A549 (cell line): Measurements from ENCODE around the gene OTOP2. TPM values are rescaled to one million over a fixed set of nuclear protein-coding genes. Genes with fewer than 3 reads are reported as not detected.
A peak's percentile ranks its signal among the peaks of the same experiment; 100 is the strongest.

ENCODE experiments used
- ATAC-seq, 2 experiments: fragments of 200-7000 bp in 1 of 2; fragments of >200 bp in 1 of 2; cut with Nextera tagmentation in 1 of 2; cut with Tn5 transposase in 1 of 2; 3 replicates each; pipeline versions ENCODE4 v1.8.0 to v1.9.1; 2018 to 2020; ENCODE audit warnings: mild to moderate bottlenecking in 1 of 2, moderate library complexity in 1 of 2
- CTCF ChIA-PET: fragments of 300-600 bp; sonication (Branson Sonifier 250); formaldehyde crosslinking; extraction: SDS; loops from one replicate; lab custom pipeline; 2021; ENCODE audit warnings: antibody characterized with exemption, inconsistent platforms; lab: Yijun Ruan, JAX
- POLR2A ChIA-PET: fragments of 350-600 bp; formaldehyde crosslinking; extraction: SDS; loops from one replicate; lab custom pipeline; 2021; ENCODE audit warnings: antibody characterized with exemption, inconsistent platforms; lab: Yijun Ruan, JAX
- DNase-seq, 2 experiments: peaks; one replicate each; pipeline versions ENCODE4 v3.0.0 to v3.0.0-alpha.2; 2011 to 2016; ENCODE audit warnings: low read depth in 1 of 2, low spot score in 1 of 2
- FAIRE-seq: peaks from 2 replicates; lab custom pipeline; 2011; peaks lifted over from hg19 to GRCh38; lab: Jason Lieb, UNC
- H3K27ac ChIP-seq, 2 experiments: fragments of >200 bp; sonication (Bioruptor Twin); formaldehyde crosslinking; 3 replicates each; pipeline ENCODE4 v1.5.1; 2016 to 2017
- H3K4me1 ChIP-seq: fragments of >200 bp; sonication (Bioruptor Twin); formaldehyde crosslinking; 3 replicates; pipeline ENCODE4 v1.6.1; 2016
- H3K4me2 ChIP-seq: fragments of >200 bp; sonication (Bioruptor Twin); formaldehyde crosslinking; 3 replicates; pipeline ENCODE4 v1.6.1; 2016
- H3K4me3 ChIP-seq: fragments of >200 bp; sonication (Bioruptor Twin); formaldehyde crosslinking; 3 replicates; pipeline ENCODE4 v1.5.1; 2016
- H3K9me3 ChIP-seq: fragments of >200 bp; sonication (Bioruptor Twin); formaldehyde crosslinking; 3 replicates; pipeline ENCODE4 v1.6.1; 2016
- BHLHE40 ChIP-seq: IDR thresholded peaks from 2 replicates; pipeline ENCODE4 v1.6.1; 2012; ENCODE audit warnings: low read depth, low read length, inconsistent platforms
- CBX2 ChIP-seq: fragments of 200-600 bp; sonication (generic); IDR thresholded peaks from 2 replicates; pipeline ENCODE4 v1.6.1; 2016; ENCODE audit warnings: low read depth, mild to moderate bottlenecking, borderline replicate concordance
- CEBPB ChIP-seq, 2 experiments: fragments of >200 bp in 1 of 2; sonication (Bioruptor Twin) in 1 of 2; formaldehyde crosslinking in 1 of 2; IDR thresholded peaks; 2 replicates each; pipeline ENCODE4 v1.6.1; 2012 to 2016
- CHD4 ChIP-seq: fragments of 200-600 bp; sonication (generic); IDR thresholded peaks from 2 replicates; pipeline ENCODE4 v1.6.1; 2016; ENCODE audit warnings: antibody characterized with exemption, mild to moderate bottlenecking, borderline replicate concordance
- EHF ChIP-seq: fragments of 250-450 bp; sonication (Bioruptor Pico); IDR thresholded peaks from 2 replicates; pipeline ENCODE4 v1.5.0; 2020; ENCODE audit warnings: mild to moderate bottlenecking
- EP300 ChIP-seq, 2 experiments: fragments of >200 bp; sonication (Bioruptor Twin); formaldehyde crosslinking; IDR thresholded peaks; 2 replicates in 1 of 2; 3 replicates in 1 of 2; pipeline ENCODE4 v1.6.1; 2016 to 2017
- ESRRA ChIP-seq: fragments of 150-350 bp; IDR thresholded peaks from 2 replicates; pipeline ENCODE4 v1.6.1; 2014; ENCODE audit warnings: mild to moderate bottlenecking, low read length, borderline replicate concordance
- FOSB ChIP-seq: fragments of 250-450 bp; sonication (Bioruptor Pico); IDR thresholded peaks from 2 replicates; pipeline ENCODE4 v1.5.0; 2020; ENCODE audit warnings: mild to moderate bottlenecking, moderate library complexity
- FOSL2 ChIP-seq, 2 experiments: fragments of 450-650 bp in 1 of 2; fragments of >200 bp in 1 of 2; sonication (Bioruptor Twin) in 1 of 2; formaldehyde crosslinking; IDR thresholded peaks; 2 replicates each; pipeline versions ENCODE4 v1.5.0 to v1.6.1; 2016 to 2020; ENCODE audit warnings: mild to moderate bottlenecking in 1 of 2, moderate library complexity in 1 of 2
- FOXS1 ChIP-seq: fragments of 250-450 bp; sonication (Bioruptor Pico); IDR thresholded peaks from 2 replicates; pipeline ENCODE4 v1.5.0; 2020; ENCODE audit warnings: mild to moderate bottlenecking, moderate library complexity
- GATA3 ChIP-seq: IDR thresholded peaks from 2 replicates; pipeline ENCODE4 v1.6.1; 2012; ENCODE audit warnings: borderline replicate concordance
- HDAC2 ChIP-seq: fragments of 200-600 bp; sonication (generic); IDR thresholded peaks from 2 replicates; pipeline ENCODE4 v1.6.1; 2016
- HOXB13 ChIP-seq: fragments of 250-450 bp; sonication (Bioruptor Pico); IDR thresholded peaks from 2 replicates; pipeline ENCODE4 v1.5.0; 2020; ENCODE audit warnings: low read depth, mild to moderate bottlenecking, moderate library complexity
- HOXB5 ChIP-seq: fragments of 250-450 bp; sonication (Bioruptor Pico); IDR thresholded peaks from 2 replicates; pipeline ENCODE4 v1.5.0; 2020; ENCODE audit warnings: mild to moderate bottlenecking, moderate library complexity
- JUN ChIP-seq, 2 experiments: fragments of >200 bp; sonication (Bioruptor Twin); formaldehyde crosslinking; IDR thresholded peaks; 2 replicates in 1 of 2; 3 replicates in 1 of 2; pipeline ENCODE4 v1.6.1; 2016 to 2017
- JUNB ChIP-seq: fragments of >200 bp; sonication (Bioruptor Twin); formaldehyde crosslinking; IDR thresholded peaks from 2 replicates; pipeline ENCODE4 v1.6.1; 2016
- KDM1A ChIP-seq: fragments of 200-600 bp; sonication (generic); IDR thresholded peaks from 2 replicates; pipeline ENCODE4 v1.6.1; 2016; ENCODE audit warnings: low read depth, mild to moderate bottlenecking
- KDM5A ChIP-seq: fragments of 200-600 bp; sonication (generic); IDR thresholded peaks from 2 replicates; pipeline ENCODE4 v1.6.1; 2016; ENCODE audit warnings: antibody characterized with exemption, mild to moderate bottlenecking
- MAFK ChIP-seq: fragments of 450-650 bp; IDR thresholded peaks from 2 replicates; pipeline ENCODE4 v1.6.1; 2014; ENCODE audit not compliant: partially characterized antibody
- MAZ ChIP-seq: fragments of 150-350 bp; IDR thresholded peaks from 2 replicates; pipeline ENCODE4 v1.6.1; 2014; ENCODE audit warnings: antibody characterized with exemption, low read depth, low read length, borderline replicate concordance
- NFE2L2 ChIP-seq: fragments of 150-350 bp; conservative IDR thresholded peaks from 2 replicates; pipeline ENCODE4 v1.6.1; 2014; ENCODE audit warnings: low read length
- NR3C1 ChIP-seq: fragments of >200 bp; sonication (Bioruptor Twin); formaldehyde crosslinking; IDR thresholded peaks from 3 replicates; pipeline ENCODE4 v1.6.1; 2017
- POLR2A ChIP-seq: IDR thresholded peaks from 2 replicates; pipeline ENCODE4 v1.6.1; 2012; ENCODE audit warnings: mild to moderate bottlenecking, low read length
- RAD21 ChIP-seq, 2 experiments: fragments of >200 bp in 1 of 2; sonication (Bioruptor Twin) in 1 of 2; formaldehyde crosslinking in 1 of 2; IDR thresholded peaks in 1 of 2; conservative IDR thresholded peaks in 1 of 2; 2 replicates in 1 of 2; 3 replicates in 1 of 2; pipeline ENCODE4 v1.6.1; 2012 to 2018; ENCODE audit warnings: inconsistent platforms in 1 of 2
- RARB ChIP-seq: fragments of 250-450 bp; sonication (Bioruptor Pico); IDR thresholded peaks from 2 replicates; pipeline ENCODE4 v1.8.0; 2021; ENCODE audit warnings: mild to moderate bottlenecking, moderate library complexity
- RNF2 ChIP-seq: fragments of 200-600 bp; sonication (generic); IDR thresholded peaks from 2 replicates; pipeline ENCODE4 v1.6.1; 2016; ENCODE audit warnings: low read depth, mild to moderate bottlenecking, antibody characterized with exemption, moderate library complexity, borderline replicate concordance
- SREBF2 ChIP-seq: fragments of 450-650 bp; IDR thresholded peaks from 2 replicates; pipeline ENCODE4 v1.6.1; 2014; ENCODE audit warnings: mild to moderate bottlenecking, moderate library complexity
- TP53 ChIP-seq: fragments of 250-450 bp; sonication (Bioruptor Pico); IDR thresholded peaks from 2 replicates; pipeline ENCODE4 v1.5.0; 2021; ENCODE audit warnings: mild to moderate bottlenecking, moderate library complexity
- ZFP36 ChIP-seq: fragments of 450-650 bp; IDR thresholded peaks from 2 replicates; pipeline ENCODE4 v1.6.1; 2014; ENCODE audit warnings: borderline replicate concordance; ENCODE audit not compliant: partially characterized antibody
- ZNF302 ChIP-seq: fragments of 250-450 bp; sonication (Bioruptor Pico); IDR thresholded peaks from 2 replicates; pipeline ENCODE4 v1.9.0; 2021; ENCODE audit warnings: inconsistent platforms, mild to moderate bottlenecking, moderate library complexity
- ZSCAN20 ChIP-seq: fragments of 250-450 bp; sonication (Bioruptor Pico); IDR thresholded peaks from 2 replicates; pipeline ENCODE4 v1.8.0; 2022; ENCODE audit warnings: mild to moderate bottlenecking, moderate library complexity
- WGBS: methylation state at CpG from one replicate; pipeline ENCODE4 v1.1.6; 2017; ENCODE audit errors: missing lambda C conversion rate; 5-methylcytosine and 5-hydroxymethylcytosine counted together
- polyA plus RNA-seq, 4 experiments: library from polyadenylated mRNA; depleted of rRNA in 3 of 4; stranded (reverse); fragments of >200 nt; fragmentation: RNase III in 1 of 4; extraction: RNeasy Plus Mini Kit Qiagen cat#74134 plus additional on column Dnase treatment in 1 of 4; gene quantifications; 2 replicates in 3 of 4; 3 replicates in 1 of 4; pipeline ENCODE4 v1.2.3, GENCODE V29; 2011 to 2017
- TF ChIP-seq, protein P1 (sequence below): IDR thresholded peaks from 2 replicates; pipeline ENCODE4 v1.6.1; 2012
- TF ChIP-seq, protein P2 (sequence below): IDR thresholded peaks from 2 replicates; pipeline ENCODE4 v1.6.1; 2012; ENCODE audit warnings: low read depth, borderline replicate concordance
- TF ChIP-seq, protein P3 (sequence below): IDR thresholded peaks from 2 replicates; pipeline ENCODE4 v1.6.1; 2012
- TF ChIP-seq, protein P4 (sequence below): fragments of >200 bp; sonication (Bioruptor Twin); formaldehyde crosslinking; IDR thresholded peaks from 3 replicates; pipeline ENCODE4 v1.6.1; 2016
- TF ChIP-seq, protein P5 (sequence below): fragments of 250-450 bp; sonication (Bioruptor Pico); IDR thresholded peaks from 2 replicates; pipeline ENCODE4 v1.5.0; 2021; ENCODE audit warnings: mild to moderate bottlenecking, moderate library complexity, borderline replicate concordance
- TF ChIP-seq, protein P6 (sequence below): fragments of >200 bp; sonication (Bioruptor Twin); formaldehyde crosslinking; IDR thresholded peaks from 2 replicates; pipeline ENCODE4 v1.6.1; 2016

Gene OTOP2
- polyA plus RNA-seq, 2 of the 4 experiments (the other 2 are of a cell fraction), result 0.06 TPM; not detected in 1

DNA sequence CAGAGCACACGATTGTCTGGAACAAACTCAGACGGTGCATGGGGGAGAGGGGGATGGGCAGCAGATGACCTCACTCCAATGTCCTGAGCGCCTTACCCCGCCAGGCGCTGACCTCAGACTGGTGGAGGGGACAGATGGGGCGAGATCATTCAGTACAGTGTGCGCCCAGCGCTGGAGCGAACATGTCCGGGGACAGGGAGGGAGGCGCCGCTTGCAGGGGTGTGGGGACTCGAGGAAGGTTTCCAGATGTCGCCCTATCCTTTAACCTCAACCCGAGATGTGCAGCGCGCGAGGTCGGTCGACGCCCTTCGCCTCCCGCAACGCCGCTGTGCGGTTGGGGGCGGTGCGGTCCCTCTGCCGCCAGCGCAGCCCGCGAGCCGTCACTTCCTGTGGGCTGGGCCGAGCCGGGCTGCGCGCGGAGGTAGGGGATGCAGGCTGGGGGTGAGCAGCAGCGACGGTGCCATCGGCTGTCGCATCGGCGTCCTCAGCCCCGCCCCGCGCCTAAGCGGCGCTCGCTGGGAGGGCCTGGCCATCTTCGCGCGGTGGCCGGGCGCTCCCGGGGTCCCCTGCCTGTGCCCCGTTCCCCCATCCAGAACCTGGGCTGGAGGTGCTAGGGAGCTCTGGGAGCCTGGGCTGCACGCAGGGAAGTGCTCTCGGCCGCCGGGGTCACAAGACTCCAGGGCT, 58.0 kb downstream of the OTOP2 start:
- POLR2A ChIA-PET, result interaction anchor here (0.6 to 2.8 kb wide), 4 partner anchors 10 to 30 kb away, joined by 3 to 17 read pairs (median 5); partner anchors contain the start of genes HID1 and MRPL58
- H3K27ac ChIP-seq, result peak overlapping the region; percentile 92 to 94
- peak; percentile 94 for ATAC-seq
- DNase-seq, result peak; percentile 76 to 90
- WGBS, result 2% methylated on average over 23 of the region's 61 CpGs
- H3K4me3 ChIP-seq, result peak overlapping the region; percentile 69
- H3K4me1 ChIP-seq, result peaks cover 23% of the 10 kb centered on the region
- H3K9me3 ChIP-seq, result no peaks in the 10 kb centered on the region
- CTCF ChIA-PET, result interaction anchor here (0.7 to 4.2 kb wide), 10 partner anchors 9 to 62 kb away, joined by 3 to 53 read pairs (median 6); partner anchors contain the start of genes HID1, MRPL58 and OTOP2
- FAIRE-seq, result peak; percentile 54
- H3K4me2 ChIP-seq, result peak overlapping the region; percentile 92
- TF ChIP-seq EHF (CRISPR knock-in tag) (no peak), GATA3 (peak; percentile 20; the same call in 1 of the 2 replicates), JUN (IDR thresholded peaks at IDR 0.05) (peak; percentile 91 to 98; a peak in 4 of 5 replicates), KDM5A (no peak), HOXB13 (CRISPR knock-in tag) (no peak), CBX2 (no peak), CEBPB (IDR thresholded peaks at IDR 0.05) (no peak), FOSB (CRISPR knock-in tag) (no peak), ESRRA (peak; percentile 39; the same call in 1 of the 2 replicates), KDM1A (no peak), BHLHE40 (no peak), ZFP36 (no peak), MAZ (0 out of 2 replicates have a peak, but pooled peaks have one; percentile 49), FOSL2 (IDR thresholded peaks at IDR 0.05) (no peak), FOSL2 (CRISPR knock-in tag; IDR thresholded peaks at IDR 0.05) (0 out of 2 replicates have a peak, but pooled peaks have one; percentile 15), ZSCAN20 (CRISPR knock-in tag) (no peak), CHD4 (no peak), TP53 (no peak), RARB (CRISPR knock-in tag) (no peak), NR3C1 (no peak), FOXS1 (CRISPR knock-in tag) (no peak), SREBF2 (no peak), ZNF302 (no peak), HDAC2 (no peak), RNF2 (no peak), RAD21 (conservative IDR thresholded peaks at IDR 0.05 in 1 of 2, IDR thresholded peaks at IDR 0.05 in 1 of 2) (peak in 1 of 2 experiments; percentile 33; a peak in 1 of 5 replicates), HOXB5 (CRISPR knock-in tag) (no peak), EP300 (IDR thresholded peaks at IDR 0.05) (no peak), NFE2L2 (no peak), JUNB (no peak), POLR2A (peak; percentile 94), MAFK (no peak)
- TF ChIP-seq, protein P1, sequence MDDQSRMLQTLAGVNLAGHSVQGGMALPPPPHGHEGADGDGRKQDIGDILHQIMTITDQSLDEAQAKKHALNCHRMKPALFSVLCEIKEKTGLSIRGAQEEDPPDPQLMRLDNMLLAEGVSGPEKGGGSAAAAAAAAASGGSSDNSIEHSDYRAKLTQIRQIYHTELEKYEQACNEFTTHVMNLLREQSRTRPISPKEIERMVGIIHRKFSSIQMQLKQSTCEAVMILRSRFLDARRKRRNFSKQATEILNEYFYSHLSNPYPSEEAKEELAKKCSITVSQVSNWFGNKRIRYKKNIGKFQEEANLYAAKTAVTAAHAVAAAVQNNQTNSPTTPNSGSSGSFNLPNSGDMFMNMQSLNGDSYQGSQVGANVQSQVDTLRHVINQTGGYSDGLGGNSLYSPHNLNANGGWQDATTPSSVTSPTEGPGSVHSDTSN, result no peak
- TF ChIP-seq, protein P2, sequence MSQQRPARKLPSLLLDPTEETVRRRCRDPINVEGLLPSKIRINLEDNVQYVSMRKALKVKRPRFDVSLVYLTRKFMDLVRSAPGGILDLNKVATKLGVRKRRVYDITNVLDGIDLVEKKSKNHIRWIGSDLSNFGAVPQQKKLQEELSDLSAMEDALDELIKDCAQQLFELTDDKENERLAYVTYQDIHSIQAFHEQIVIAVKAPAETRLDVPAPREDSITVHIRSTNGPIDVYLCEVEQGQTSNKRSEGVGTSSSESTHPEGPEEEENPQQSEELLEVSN, result peak; percentile 92
- TF ChIP-seq, protein P3, sequence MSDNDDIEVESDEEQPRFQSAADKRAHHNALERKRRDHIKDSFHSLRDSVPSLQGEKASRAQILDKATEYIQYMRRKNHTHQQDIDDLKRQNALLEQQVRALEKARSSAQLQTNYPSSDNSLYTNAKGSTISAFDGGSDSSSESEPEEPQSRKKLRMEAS, result peak; percentile 96
- TF ChIP-seq, protein P4, sequence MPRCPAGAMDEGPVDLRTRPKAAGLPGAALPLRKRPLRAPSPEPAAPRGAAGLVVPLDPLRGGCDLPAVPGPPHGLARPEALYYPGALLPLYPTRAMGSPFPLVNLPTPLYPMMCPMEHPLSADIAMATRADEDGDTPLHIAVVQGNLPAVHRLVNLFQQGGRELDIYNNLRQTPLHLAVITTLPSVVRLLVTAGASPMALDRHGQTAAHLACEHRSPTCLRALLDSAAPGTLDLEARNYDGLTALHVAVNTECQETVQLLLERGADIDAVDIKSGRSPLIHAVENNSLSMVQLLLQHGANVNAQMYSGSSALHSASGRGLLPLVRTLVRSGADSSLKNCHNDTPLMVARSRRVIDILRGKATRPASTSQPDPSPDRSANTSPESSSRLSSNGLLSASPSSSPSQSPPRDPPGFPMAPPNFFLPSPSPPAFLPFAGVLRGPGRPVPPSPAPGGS, result peak; percentile 92
- TF ChIP-seq, protein P5, sequence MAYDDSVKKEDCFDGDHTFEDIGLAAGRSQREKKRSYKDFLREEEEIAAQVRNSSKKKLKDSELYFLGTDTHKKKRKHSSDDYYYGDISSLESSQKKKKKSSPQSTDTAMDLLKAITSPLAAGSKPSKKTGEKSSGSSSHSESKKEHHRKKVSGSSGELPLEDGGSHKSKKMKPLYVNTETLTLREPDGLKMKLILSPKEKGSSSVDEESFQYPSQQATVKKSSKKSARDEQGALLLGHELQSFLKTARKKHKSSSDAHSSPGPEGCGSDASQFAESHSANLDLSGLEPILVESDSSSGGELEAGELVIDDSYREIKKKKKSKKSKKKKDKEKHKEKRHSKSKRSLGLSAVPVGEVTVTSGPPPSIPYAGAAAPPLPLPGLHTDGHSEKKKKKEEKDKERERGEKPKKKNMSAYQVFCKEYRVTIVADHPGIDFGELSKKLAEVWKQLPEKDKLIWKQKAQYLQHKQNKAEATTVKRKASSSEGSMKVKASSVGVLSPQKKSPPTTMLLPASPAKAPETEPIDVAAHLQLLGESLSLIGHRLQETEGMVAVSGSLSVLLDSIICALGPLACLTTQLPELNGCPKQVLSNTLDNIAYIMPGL (CRISPR knock-in tag), result no peak
- TF ChIP-seq, protein P6, sequence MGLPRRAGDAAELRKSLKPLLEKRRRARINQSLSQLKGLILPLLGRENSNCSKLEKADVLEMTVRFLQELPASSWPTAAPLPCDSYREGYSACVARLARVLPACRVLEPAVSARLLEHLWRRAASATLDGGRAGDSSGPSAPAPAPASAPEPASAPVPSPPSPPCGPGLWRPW, result no peak
